ENCODE results near the gene SUV39H1. TPM values are rescaled to one million over a fixed set of nuclear protein-coding genes. Genes with fewer than 3 reads are reported as not detected.
"Not testable (repeated sequence)": the region's sequence is repeated elsewhere in the genome, so short reads cannot be mapped to it uniquely, and the experiment has no call there.

Gene SUV39H1
- total and polyA plus RNA-seq, 11 donors, result 1.9 to 6.7 (median 3.6) TPM

DNA sequence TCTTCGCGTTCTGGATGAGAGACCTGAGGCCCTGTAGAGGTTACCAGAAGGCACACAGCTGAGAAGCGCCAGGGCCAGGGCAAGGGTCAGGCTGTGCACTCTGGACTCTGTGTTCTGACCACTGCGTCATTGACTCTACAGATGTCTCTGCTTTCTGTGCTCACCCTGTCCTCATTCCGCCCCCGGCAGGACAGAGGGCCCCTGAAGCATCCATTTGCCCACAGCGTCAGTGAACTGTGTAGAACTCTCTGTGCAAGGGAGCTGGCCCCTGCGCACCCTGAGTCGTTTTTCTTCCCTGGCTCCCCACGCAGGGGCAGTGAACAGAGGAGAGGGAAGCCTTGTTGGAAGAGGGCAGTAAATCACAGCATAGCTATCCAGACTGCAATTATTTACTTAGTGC lies 19.0 kb upstream of the SUV39H1 start:
- peaks cover 0 to 11% (median 0%) of the 10 kb centered on the region in 12 donors for H3K4me1 ChIP-seq
- DNase-seq (no peak), ATAC-seq (no peak)
- H3K9me3 ChIP-seq, result no peaks in the 10 kb centered on the region
- H3K36me3 ChIP-seq, result no peaks in the 10 kb centered on the region
- intact Hi-C loops (cut with DNase I), result loop anchor here in 4 of 10 donors (2.0 to 10.0 kb wide), 4 partner anchors 19 to 237 kb away; partner anchors contain the start of genes HDAC6 (in 1 of the 4), PIM2 (in 1 of the 4), SLC35A2 (in 1 of the 4) and SUV39H1 (in 1 of the 4)
- 57 to 73% (median 64%) methylated on average over 10 of the region's 10 CpGs for WGBS, 4 donors
- H3K27ac ChIP-seq, result peak overlapping the region in 2 of 12 donors; percentile 90 to 91
- TF ChIP-seq POLR2A (IDR thresholded peaks at IDR 0.05), result no peak
- TF ChIP-seq, protein P1, sequence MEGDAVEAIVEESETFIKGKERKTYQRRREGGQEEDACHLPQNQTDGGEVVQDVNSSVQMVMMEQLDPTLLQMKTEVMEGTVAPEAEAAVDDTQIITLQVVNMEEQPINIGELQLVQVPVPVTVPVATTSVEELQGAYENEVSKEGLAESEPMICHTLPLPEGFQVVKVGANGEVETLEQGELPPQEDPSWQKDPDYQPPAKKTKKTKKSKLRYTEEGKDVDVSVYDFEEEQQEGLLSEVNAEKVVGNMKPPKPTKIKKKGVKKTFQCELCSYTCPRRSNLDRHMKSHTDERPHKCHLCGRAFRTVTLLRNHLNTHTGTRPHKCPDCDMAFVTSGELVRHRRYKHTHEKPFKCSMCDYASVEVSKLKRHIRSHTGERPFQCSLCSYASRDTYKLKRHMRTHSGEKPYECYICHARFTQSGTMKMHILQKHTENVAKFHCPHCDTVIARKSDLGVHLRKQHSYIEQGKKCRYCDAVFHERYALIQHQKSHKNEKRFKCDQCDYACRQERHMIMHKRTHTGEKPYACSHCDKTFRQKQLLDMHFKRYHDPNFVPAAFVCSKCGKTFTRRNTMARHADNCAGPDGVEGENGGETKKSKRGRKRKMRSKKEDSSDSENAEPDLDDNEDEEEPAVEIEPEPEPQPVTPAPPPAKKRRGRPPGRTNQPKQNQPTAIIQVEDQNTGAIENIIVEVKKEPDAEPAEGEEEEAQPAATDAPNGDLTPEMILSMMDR (IDR thresholded peaks at IDR 0.05), result no peak
- peak overlapping the region in 6 of 12 donors; percentile 71 to 95 (median 79) for H3K4me3 ChIP-seq
- no peaks in the 10 kb centered on the region for H3K27me3 ChIP-seq

DNA sequence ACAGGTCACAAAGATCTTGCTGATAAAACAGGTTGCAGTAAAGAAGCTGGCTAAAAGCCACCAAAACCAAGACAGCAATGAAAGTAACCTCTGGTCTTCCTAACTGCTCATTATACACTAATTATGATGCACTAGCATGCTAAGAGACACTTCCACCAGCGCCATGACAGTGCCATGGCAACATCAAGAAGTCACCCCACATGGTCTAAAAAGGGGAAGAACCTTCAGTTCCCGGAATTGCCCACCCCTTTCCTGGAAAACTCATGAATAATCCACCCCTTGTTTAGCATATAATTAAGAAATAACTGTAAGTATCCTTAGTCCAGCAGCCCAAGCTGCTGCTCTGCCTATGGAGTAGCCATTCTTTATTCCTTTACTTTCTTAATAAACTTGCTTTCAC lies 16.1 kb upstream of the SUV39H1 start:
- 22 to 49% (median 44%) methylated on average over 2 of the region's 2 CpGs for WGBS, 4 donors
- H3K27ac ChIP-seq, result peak overlapping the region in 1 of 12 donors; percentile 76
- H3K4me1 ChIP-seq; H3K36me3 ChIP-seq; H3K27me3 ChIP-seq; DNase-seq; ATAC-seq; intact Hi-C loops (cut with DNase I); H3K4me3 ChIP-seq; H3K9me3 ChIP-seq: not testable (repeated sequence)

DNA sequence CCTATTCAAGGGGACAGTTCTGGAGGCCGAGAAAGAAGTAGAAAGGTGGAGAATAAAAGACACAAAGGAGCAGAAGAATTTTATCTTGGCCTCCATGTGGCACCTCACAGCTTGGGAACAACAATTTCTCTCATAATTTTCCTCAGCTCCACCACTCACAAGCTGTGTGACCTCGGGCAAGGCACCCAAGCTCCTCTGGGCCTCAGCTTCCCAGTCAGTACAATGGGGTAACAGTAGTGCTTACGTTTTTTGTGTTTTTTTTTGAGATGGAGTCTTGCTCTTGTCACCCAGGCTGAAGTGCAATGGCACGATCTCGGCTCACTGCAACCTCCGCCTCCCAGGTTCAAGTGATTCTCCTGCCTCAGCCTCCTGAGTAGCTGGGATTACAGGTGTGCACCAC lies 15.6 kb upstream of the SUV39H1 start:
- H3K4me1 ChIP-seq; H3K36me3 ChIP-seq; H3K9me3 ChIP-seq; intact Hi-C loops (cut with DNase I); H3K27me3 ChIP-seq; DNase-seq; ATAC-seq; H3K4me3 ChIP-seq: not testable (repeated sequence)
- peak overlapping the region in 1 of 12 donors; percentile 44 for H3K27ac ChIP-seq
- 76 to 91% (median 83%) methylated on average over 6 of the region's 6 CpGs for WGBS, 4 donors

DNA sequence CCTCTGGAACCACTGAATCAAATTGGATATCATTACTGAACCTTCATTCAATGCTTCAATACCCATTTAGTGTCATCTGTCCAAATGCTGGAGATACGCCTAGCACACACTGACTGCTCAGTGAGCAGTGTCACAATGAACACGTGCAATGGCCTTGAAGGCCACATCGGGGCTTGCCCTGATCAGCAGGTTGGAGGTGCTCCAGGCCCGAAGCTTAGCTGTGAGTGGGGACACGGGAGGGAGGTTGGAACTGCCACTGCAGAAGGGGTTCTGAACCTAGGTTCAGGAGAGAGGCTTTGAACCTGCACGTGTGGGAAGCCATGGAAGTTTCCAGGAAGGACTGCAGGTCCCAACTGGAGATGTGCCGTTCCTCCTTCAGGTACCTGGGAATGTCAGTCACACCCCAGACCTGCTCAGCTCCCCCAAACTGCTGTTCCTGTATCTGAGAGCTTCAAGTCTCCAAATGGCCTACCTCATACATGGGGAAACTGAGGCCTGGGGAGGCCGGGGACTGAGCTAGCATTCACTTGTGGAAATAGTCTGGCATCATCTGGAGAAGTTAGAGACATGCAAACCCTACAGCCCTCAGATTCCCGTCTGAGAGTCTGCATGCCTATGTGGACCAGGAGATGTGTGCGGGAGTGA lies 14.9 kb upstream of the SUV39H1 start:
- intact Hi-C loops (cut with DNase I), result no loop called here
- Histone ChIP-seq H3K36me3 (no peaks in the 10 kb centered on the region), H3K27ac (peak overlapping the region in 1 of 12 donors; percentile 76), H3K9me3 (no peaks in the 10 kb centered on the region), H3K27me3 (no peaks in the 10 kb centered on the region), H3K4me1 (peaks cover 0 to 9% (median 0%) of the 10 kb centered on the region in 12 donors), H3K4me3 (no peak overlapping the region)
- 69 to 84% (median 80%) methylated on average over 10 of the region's 10 CpGs for WGBS, 4 donors
- DNase-seq (no peak), ATAC-seq (no peak)
- TF ChIP-seq, protein P1 (IDR thresholded peaks at IDR 0.05), result no peak
- no peak for TF ChIP-seq POLR2A (IDR thresholded peaks at IDR 0.05)

GRCh38 chrX:48682795-48683194 lies 13.7 kb upstream of the SUV39H1 start:
- H3K36me3 ChIP-seq; H3K27me3 ChIP-seq; H3K4me1 ChIP-seq; H3K9me3 ChIP-seq; DNase-seq; intact Hi-C loops (cut with DNase I); H3K4me3 ChIP-seq: not testable (repeated sequence)
- H3K27ac ChIP-seq, result peak overlapping the region in 3 of 12 donors; percentile 29 to 93 (median 56)
- peak in 2 of 4 donors; percentile 58 to 69 for ATAC-seq
- WGBS, 4 donors, result 81 to 86% (median 85%) methylated on average over 12 of the region's 12 CpGs
